HCT116 (cell line): Measurements from ENCODE around the gene TNFAIP8. TPM values are rescaled to one million over a fixed set of nuclear protein-coding genes. Genes with fewer than 3 reads are reported as not detected.

ENCODE experiments used
- ATAC-seq: fragments of 200-7000 bp; cut with Tn5 transposase; 2 replicates; pipeline ENCODE4 v1.9.1; 2020; ENCODE audit warnings: mild to moderate bottlenecking, moderate library complexity
- BruUV-seq: library from RNA; stranded (reverse); fragments of 400-500 nt; replicated peaks from 2 replicates; lab custom pipeline; 2021; lab: Mats Ljungman, UMichigan
- CTCF ChIA-PET: fragments of 300-600 bp; sonication (Branson Sonifier 250); formaldehyde crosslinking; loops from one replicate; lab custom pipeline; 2021; ENCODE audit warnings: antibody characterized with exemption; lab: Charles Lee
- POLR2A ChIA-PET: fragments of 300-600, 350-600 bp; sonication (Branson Sonifier 250); formaldehyde crosslinking; loops from one replicate; lab custom pipeline; 2021; ENCODE audit warnings: antibody characterized with exemption; lab: Charles Lee
- RAD21 ChIA-PET, 2 experiments: fragments of 300-600 bp; sonication (Branson Sonifier 250); formaldehyde crosslinking; loops; one replicate each; lab custom pipeline; 2023; ENCODE audit warnings: low total read pairs in 2 of 2; ENCODE audit not compliant: uncharacterized antibody in 2 of 2, unreplicated experiment in 2 of 2, low non-redundant PET in 1 of 2; lab: Charles Lee
- DNase-seq: peaks from one replicate; pipeline ENCODE4 v3.0.0-alpha.2; 2010; ENCODE audit warnings: low read depth, low spot score
- H2AFZ ChIP-seq: fragments of 200-600 bp; shearing (Covaris generic), sonication (generic); 2 replicates; pipeline ENCODE4 v1.6.1; 2017; ENCODE audit warnings: low read depth, mixed run types, mixed read lengths, antibody characterized with exemption, low read length; ENCODE audit not compliant: poor library complexity, severe bottlenecking
- H3K27ac ChIP-seq: 2 replicates; pipeline ENCODE4 v1.5.1; 2012; ENCODE audit warnings: low read depth, low read length
- H3K27me3 ChIP-seq: fragments of 200-600 bp; sonication (generic); 2 replicates; pipeline ENCODE4 v1.6.1; 2016; ENCODE audit warnings: mixed run types, low read length, mixed read lengths; ENCODE audit not compliant: insufficient read depth
- H3K36me3 ChIP-seq, 2 experiments: fragments of 200-500 bp in 1 of 2; fragments of 200-600 bp in 1 of 2; sonication (Bioruptor generic) in 1 of 2; sonication (generic) in 1 of 2; 2 replicates each; pipeline versions ENCODE4 v1.5.1 to v1.6.1; 2014 to 2016; ENCODE audit warnings: low read length in 2 of 2, inconsistent platforms in 1 of 2, mixed read lengths in 1 of 2, mixed run types in 1 of 2; ENCODE audit not compliant: insufficient read depth in 2 of 2, control insufficient read depth in 1 of 2
- H3K4me1 ChIP-seq, 2 experiments: fragments of 200-600 bp in 1 of 2; sonication (generic) in 1 of 2; 2 replicates each; pipeline versions ENCODE4 v1.5.1 to v1.6.1; 2012 to 2017; ENCODE audit warnings: low read length in 2 of 2, inconsistent platforms in 1 of 2, mild to moderate bottlenecking in 1 of 2, mixed read lengths in 1 of 2, mixed run types in 1 of 2, moderate library complexity in 1 of 2; ENCODE audit not compliant: insufficient read depth in 2 of 2, control insufficient read depth in 1 of 2
- H3K4me2 ChIP-seq: fragments of 200-600 bp; sonication (generic); 2 replicates; pipeline ENCODE4 v1.6.1; 2017; ENCODE audit warnings: mixed run types, low read length, mixed read lengths
- H3K4me3 ChIP-seq, 2 experiments: fragments of 200-600 bp in 1 of 2; sonication (generic) in 1 of 2; replicated peaks in 1 of 2; 2 replicates each; pipeline ENCODE4 v1.5.1; 2011 to 2016; ENCODE audit warnings: low read length in 2 of 2, control low read depth in 1 of 2, low read depth in 1 of 2, mild to moderate bottlenecking in 1 of 2, mixed read lengths in 1 of 2, mixed run types in 1 of 2
- H3K79me2 ChIP-seq: fragments of 200-600 bp; sonication (generic); 2 replicates; pipeline ENCODE4 v1.6.1; 2017; ENCODE audit warnings: mild to moderate bottlenecking, mixed run types, low read length, moderate library complexity, mixed read lengths; ENCODE audit not compliant: insufficient read depth
- H3K9ac ChIP-seq: fragments of 200-600 bp; sonication (generic); 2 replicates; pipeline ENCODE4 v1.6.1; 2016; ENCODE audit warnings: low read length, mixed read lengths
- H3K9me2 ChIP-seq: fragments of 200-600 bp; sonication (generic), shearing (Covaris generic); 2 replicates; pipeline ENCODE4 v1.6.1; 2017; ENCODE audit warnings: mixed run types, mild to moderate bottlenecking, moderate library complexity; ENCODE audit not compliant: insufficient read depth
- H3K9me3 ChIP-seq, 2 experiments: fragments of 200-500 bp in 1 of 2; fragments of 200-600 bp in 1 of 2; sonication (Bioruptor generic) in 1 of 2; sonication (generic) in 1 of 2; 2 replicates each; pipeline ENCODE4 v1.6.1; 2014 to 2017; ENCODE audit warnings: low read length in 2 of 2, mixed read lengths in 2 of 2, inconsistent platforms in 1 of 2, low read depth in 1 of 2, mild to moderate bottlenecking in 1 of 2, mixed run types in 1 of 2, moderate library complexity in 1 of 2; ENCODE audit not compliant: control insufficient read depth in 1 of 2, insufficient read depth in 1 of 2
- H4K20me1 ChIP-seq: fragments of 200-600 bp; sonication (generic), shearing (Covaris generic); 2 replicates; pipeline ENCODE4 v1.6.1; 2017; ENCODE audit warnings: mixed run types, mild to moderate bottlenecking, moderate library complexity; ENCODE audit not compliant: insufficient read depth
- CBX3 ChIP-seq: IDR thresholded peaks from 2 replicates; pipeline ENCODE4 v1.6.1; 2012; ENCODE audit warnings: low read depth
- EGR1 ChIP-seq: IDR thresholded peaks from 2 replicates; pipeline ENCODE4 v1.6.1; 2012; ENCODE audit warnings: low read depth
- ELF1 ChIP-seq: IDR thresholded peaks from 2 replicates; pipeline ENCODE4 v1.6.1; 2012; ENCODE audit warnings: low read depth, borderline replicate concordance
- EZH2 ChIP-seq: fragments of 200-600 bp; sonication (generic); IDR thresholded peaks from 2 replicates; pipeline ENCODE4 v1.6.1; 2017; ENCODE audit warnings: antibody characterized with exemption, mixed run types
- EZH2phosphoT487 ChIP-seq: fragments of 200-600 bp; IDR thresholded peaks from 2 replicates; pipeline ENCODE4 v1.6.1; 2018; ENCODE audit warnings: antibody characterized with exemption, borderline replicate concordance
- FOSL1 ChIP-seq: IDR thresholded peaks from 2 replicates; pipeline ENCODE4 v1.6.1; 2012; ENCODE audit warnings: low read depth
- JUND ChIP-seq: IDR thresholded peaks from 2 replicates; pipeline ENCODE4 v1.6.1; 2012
- POLR2A ChIP-seq: IDR thresholded peaks from 2 replicates; pipeline ENCODE4 v1.7.0; 2011; ENCODE audit warnings: borderline replicate concordance; ENCODE audit not compliant: insufficient read depth, insufficient read length; ENCODE audit errors: extremely low read depth
- POLR2AphosphoS5 ChIP-seq: IDR thresholded peaks from 2 replicates; pipeline ENCODE4 v1.6.1; 2011; ENCODE audit warnings: mild to moderate bottlenecking, low read depth, low read length, moderate library complexity
- RAD21 ChIP-seq: IDR thresholded peaks from 2 replicates; pipeline ENCODE4 v1.6.1; 2012; ENCODE audit warnings: low read depth, mild to moderate bottlenecking
- SIN3A ChIP-seq: IDR thresholded peaks from 2 replicates; pipeline ENCODE4 v1.6.1; 2012; ENCODE audit warnings: low read depth
- SP1 ChIP-seq: IDR thresholded peaks from 2 replicates; pipeline ENCODE4 v1.6.1; 2012; ENCODE audit warnings: low read depth
- SRF ChIP-seq: IDR thresholded peaks from 2 replicates; pipeline ENCODE4 v1.6.1; 2012; ENCODE audit warnings: low read depth
- TCF7L2 ChIP-seq: IDR thresholded peaks from 2 replicates; pipeline ENCODE4 v1.7.0; 2011; ENCODE audit warnings: borderline replicate concordance, inconsistent platforms; ENCODE audit not compliant: insufficient read depth, insufficient read length; ENCODE audit errors: extremely low read depth
- YY1 ChIP-seq: IDR thresholded peaks from 2 replicates; pipeline ENCODE4 v1.6.1; 2011; ENCODE audit warnings: low read length, low read depth, moderate library complexity, mild to moderate bottlenecking; ENCODE audit not compliant: insufficient replicate concordance; ENCODE audit errors: extremely low read depth
- ZFX ChIP-seq: fragments of 450-650 bp; IDR thresholded peaks from 2 replicates; pipeline ENCODE4 v1.6.1; 2017
- intact Hi-C: fragments of 100-400 bp; cut with micrococcal nuclease; formaldehyde crosslinking; loops from 2 replicates; pipeline ENCODE4 v1.10.0; 2022
- total RNA-seq: library from RNA; stranded (reverse); gene quantifications from one replicate; pipeline ENCODE4 v1.2.1, GENCODE V29; 2021; ENCODE audit not compliant: unreplicated experiment
- TF ChIP-seq, protein P1 (sequence below), 3 experiments: fragments of 200-600 bp in 1 of 3; sonication (generic) in 1 of 3; IDR thresholded peaks in 2 of 3; conservative IDR thresholded peaks in 1 of 3; 2 replicates each; pipeline ENCODE4 v1.5.1; 2012 to 2017; ENCODE audit warnings: low read depth in 2 of 3, low read length in 2 of 3, antibody characterized with exemption in 1 of 3, borderline replicate concordance in 1 of 3, control low read depth in 1 of 3, mild to moderate bottlenecking in 1 of 3, mixed read lengths in 1 of 3, mixed run types in 1 of 3, moderate library complexity in 1 of 3; ENCODE audit not compliant: insufficient read depth in 1 of 3
- TF ChIP-seq, protein P2 (sequence below): IDR thresholded peaks from 2 replicates; pipeline ENCODE4 v1.6.1; 2011; ENCODE audit warnings: mild to moderate bottlenecking, low read length, moderate library complexity; ENCODE audit not compliant: insufficient replicate concordance; ENCODE audit errors: extremely low read depth
- TF ChIP-seq, protein P3 (sequence below): IDR thresholded peaks from 2 replicates; pipeline ENCODE4 v1.6.1; 2012
- TF ChIP-seq, protein P4 (sequence below): IDR thresholded peaks from 2 replicates; pipeline ENCODE4 v1.6.1; 2012; ENCODE audit warnings: low read depth

The TNFAIP8 gene
- total RNA-seq, 1 experiment from 2014 or later, result 18.4 TPM

DNA sequence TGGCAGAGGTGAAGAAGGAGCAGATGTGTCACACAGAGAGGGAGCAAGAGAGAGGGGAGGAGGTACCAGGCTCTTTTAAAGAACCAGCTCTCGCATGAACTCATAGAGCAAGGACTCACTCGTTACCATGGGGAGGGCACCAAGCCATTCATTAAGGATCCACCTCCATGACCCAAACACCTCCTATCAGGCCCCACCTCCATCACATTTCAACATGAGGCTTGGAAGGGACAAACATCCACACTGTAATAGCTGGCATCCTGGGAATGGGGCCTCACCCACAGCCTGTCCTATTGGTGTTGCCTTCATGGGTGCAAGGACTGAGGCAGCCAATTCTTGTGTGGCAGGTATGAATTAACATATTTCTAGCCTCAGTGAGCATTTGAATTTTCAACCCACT, 11.6 kb upstream of the TNFAIP8 start:
- Histone ChIP-seq H3K9me2 (no peaks in the 10 kb centered on the region), H3K27ac (no peak overlapping the region), H3K27me3 (no peaks in the 10 kb centered on the region), H2AFZ (no peak overlapping the region), H4K20me1 (no peaks in the 10 kb centered on the region), H3K79me2 (no peaks in the 10 kb centered on the region), H3K4me3 (no peak overlapping the region), H3K4me2 (no peak overlapping the region), H3K4me1 (no peaks in the 10 kb centered on the region; a peak in 1 of 4 replicates), H3K36me3 (no peaks in the 10 kb centered on the region), H3K9ac (no peak overlapping the region), H3K9me3 (no peaks in the 10 kb centered on the region)
- no peak for DNase-seq
- no peak for TF ChIP-seq ELF1
- TF ChIP-seq SIN3A, result no peak
- no peak for TF ChIP-seq FOSL1
- no peak for TF ChIP-seq JUND
- no peak for TF ChIP-seq POLR2A
- TF ChIP-seq, protein P1, sequence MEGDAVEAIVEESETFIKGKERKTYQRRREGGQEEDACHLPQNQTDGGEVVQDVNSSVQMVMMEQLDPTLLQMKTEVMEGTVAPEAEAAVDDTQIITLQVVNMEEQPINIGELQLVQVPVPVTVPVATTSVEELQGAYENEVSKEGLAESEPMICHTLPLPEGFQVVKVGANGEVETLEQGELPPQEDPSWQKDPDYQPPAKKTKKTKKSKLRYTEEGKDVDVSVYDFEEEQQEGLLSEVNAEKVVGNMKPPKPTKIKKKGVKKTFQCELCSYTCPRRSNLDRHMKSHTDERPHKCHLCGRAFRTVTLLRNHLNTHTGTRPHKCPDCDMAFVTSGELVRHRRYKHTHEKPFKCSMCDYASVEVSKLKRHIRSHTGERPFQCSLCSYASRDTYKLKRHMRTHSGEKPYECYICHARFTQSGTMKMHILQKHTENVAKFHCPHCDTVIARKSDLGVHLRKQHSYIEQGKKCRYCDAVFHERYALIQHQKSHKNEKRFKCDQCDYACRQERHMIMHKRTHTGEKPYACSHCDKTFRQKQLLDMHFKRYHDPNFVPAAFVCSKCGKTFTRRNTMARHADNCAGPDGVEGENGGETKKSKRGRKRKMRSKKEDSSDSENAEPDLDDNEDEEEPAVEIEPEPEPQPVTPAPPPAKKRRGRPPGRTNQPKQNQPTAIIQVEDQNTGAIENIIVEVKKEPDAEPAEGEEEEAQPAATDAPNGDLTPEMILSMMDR (IDR thresholded peaks at IDR 0.05 in 2 of 3, conservative IDR thresholded peaks at IDR 0.05 in 1 of 3; ENCODE audit: borderline replicate concordance in 1 of 3, insufficient read depth in 1 of 3, low read depth in 2 of 3, low read length in 2 of 3), result no peak
- no peak for TF ChIP-seq EZH2
- TF ChIP-seq, protein P2, sequence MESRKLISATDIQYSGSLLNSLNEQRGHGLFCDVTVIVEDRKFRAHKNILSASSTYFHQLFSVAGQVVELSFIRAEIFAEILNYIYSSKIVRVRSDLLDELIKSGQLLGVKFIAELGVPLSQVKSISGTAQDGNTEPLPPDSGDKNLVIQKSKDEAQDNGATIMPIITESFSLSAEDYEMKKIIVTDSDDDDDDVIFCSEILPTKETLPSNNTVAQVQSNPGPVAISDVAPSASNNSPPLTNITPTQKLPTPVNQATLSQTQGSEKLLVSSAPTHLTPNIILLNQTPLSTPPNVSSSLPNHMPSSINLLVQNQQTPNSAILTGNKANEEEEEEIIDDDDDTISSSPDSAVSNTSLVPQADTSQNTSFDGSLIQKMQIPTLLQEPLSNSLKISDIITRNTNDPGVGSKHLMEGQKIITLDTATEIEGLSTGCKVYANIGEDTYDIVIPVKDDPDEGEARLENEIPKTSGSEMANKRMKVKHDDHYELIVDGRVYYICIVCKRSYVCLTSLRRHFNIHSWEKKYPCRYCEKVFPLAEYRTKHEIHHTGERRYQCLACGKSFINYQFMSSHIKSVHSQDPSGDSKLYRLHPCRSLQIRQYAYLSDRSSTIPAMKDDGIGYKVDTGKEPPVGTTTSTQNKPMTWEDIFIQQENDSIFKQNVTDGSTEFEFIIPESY, result no peak
- no peak for TF ChIP-seq ZFX
- no peak for TF ChIP-seq YY1
- no peak for TF ChIP-seq EGR1
- TF ChIP-seq POLR2AphosphoS5, result no peak
- TF ChIP-seq, protein P3, sequence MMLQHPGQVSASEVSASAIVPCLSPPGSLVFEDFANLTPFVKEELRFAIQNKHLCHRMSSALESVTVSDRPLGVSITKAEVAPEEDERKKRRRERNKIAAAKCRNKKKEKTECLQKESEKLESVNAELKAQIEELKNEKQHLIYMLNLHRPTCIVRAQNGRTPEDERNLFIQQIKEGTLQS, result no peak
- no peak for TF ChIP-seq EZH2phosphoT487
- no peak for TF ChIP-seq SP1
- TF ChIP-seq RAD21, result no peak
- no peak for TF ChIP-seq CBX3
- TF ChIP-seq TCF7L2, result no peak
- TF ChIP-seq, protein P4, sequence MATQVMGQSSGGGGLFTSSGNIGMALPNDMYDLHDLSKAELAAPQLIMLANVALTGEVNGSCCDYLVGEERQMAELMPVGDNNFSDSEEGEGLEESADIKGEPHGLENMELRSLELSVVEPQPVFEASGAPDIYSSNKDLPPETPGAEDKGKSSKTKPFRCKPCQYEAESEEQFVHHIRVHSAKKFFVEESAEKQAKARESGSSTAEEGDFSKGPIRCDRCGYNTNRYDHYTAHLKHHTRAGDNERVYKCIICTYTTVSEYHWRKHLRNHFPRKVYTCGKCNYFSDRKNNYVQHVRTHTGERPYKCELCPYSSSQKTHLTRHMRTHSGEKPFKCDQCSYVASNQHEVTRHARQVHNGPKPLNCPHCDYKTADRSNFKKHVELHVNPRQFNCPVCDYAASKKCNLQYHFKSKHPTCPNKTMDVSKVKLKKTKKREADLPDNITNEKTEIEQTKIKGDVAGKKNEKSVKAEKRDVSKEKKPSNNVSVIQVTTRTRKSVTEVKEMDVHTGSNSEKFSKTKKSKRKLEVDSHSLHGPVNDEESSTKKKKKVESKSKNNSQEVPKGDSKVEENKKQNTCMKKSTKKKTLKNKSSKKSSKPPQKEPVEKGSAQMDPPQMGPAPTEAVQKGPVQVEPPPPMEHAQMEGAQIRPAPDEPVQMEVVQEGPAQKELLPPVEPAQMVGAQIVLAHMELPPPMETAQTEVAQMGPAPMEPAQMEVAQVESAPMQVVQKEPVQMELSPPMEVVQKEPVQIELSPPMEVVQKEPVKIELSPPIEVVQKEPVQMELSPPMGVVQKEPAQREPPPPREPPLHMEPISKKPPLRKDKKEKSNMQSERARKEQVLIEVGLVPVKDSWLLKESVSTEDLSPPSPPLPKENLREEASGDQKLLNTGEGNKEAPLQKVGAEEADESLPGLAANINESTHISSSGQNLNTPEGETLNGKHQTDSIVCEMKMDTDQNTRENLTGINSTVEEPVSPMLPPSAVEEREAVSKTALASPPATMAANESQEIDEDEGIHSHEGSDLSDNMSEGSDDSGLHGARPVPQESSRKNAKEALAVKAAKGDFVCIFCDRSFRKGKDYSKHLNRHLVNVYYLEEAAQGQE, result no peak
- TF ChIP-seq SRF, result no peak
- POLR2A ChIA-PET, result no interaction called here
- CTCF ChIA-PET, result no interaction called here
- ATAC-seq, result no peak
- no TSS peak for BruUV-seq
- intact Hi-C loops, result no loop called here
- RAD21 ChIA-PET, result no interaction called here
